Skeletal muscle satellite cell (primary cell): ENCODE data around the gene CHRNB4.
"Not testable (repeated sequence)": the region's sequence is repeated elsewhere in the genome, so short reads cannot be mapped to it uniquely, and the experiment has no call there.

Source experiments
- H3K27me3 ChIP-seq: 2 replicates; pipeline ENCODE4 v1.7.0; 2013; ENCODE audit warnings: low read length; ENCODE audit not compliant: control insufficient read depth, insufficient read depth
- H3K36me3 ChIP-seq: 2 replicates; pipeline ENCODE4 v1.7.0; 2013; ENCODE audit warnings: mild to moderate bottlenecking, control low read depth, low read length; ENCODE audit not compliant: insufficient read depth
- H3K4me1 ChIP-seq: 2 replicates; pipeline ENCODE4 v1.7.0; 2013; ENCODE audit warnings: low read length; ENCODE audit not compliant: control insufficient read depth, insufficient read depth
- H3K4me2 ChIP-seq: 2 replicates; pipeline ENCODE4 v1.7.0; 2013; ENCODE audit warnings: mild to moderate bottlenecking, low read length
- H3K4me3 ChIP-seq: 2 replicates; pipeline ENCODE4 v1.7.0; 2013; ENCODE audit warnings: low read length
- H3K9ac ChIP-seq: 2 replicates; pipeline ENCODE4 v1.7.0; 2013; ENCODE audit warnings: mild to moderate bottlenecking, low read depth, low read length, moderate library complexity
- H3K9me3 ChIP-seq: replicated peaks from 2 replicates; pipeline ENCODE4 v1.7.0; 2013; ENCODE audit warnings: mild to moderate bottlenecking, control low read depth, low read length

The CHRNB4 gene

DNA sequence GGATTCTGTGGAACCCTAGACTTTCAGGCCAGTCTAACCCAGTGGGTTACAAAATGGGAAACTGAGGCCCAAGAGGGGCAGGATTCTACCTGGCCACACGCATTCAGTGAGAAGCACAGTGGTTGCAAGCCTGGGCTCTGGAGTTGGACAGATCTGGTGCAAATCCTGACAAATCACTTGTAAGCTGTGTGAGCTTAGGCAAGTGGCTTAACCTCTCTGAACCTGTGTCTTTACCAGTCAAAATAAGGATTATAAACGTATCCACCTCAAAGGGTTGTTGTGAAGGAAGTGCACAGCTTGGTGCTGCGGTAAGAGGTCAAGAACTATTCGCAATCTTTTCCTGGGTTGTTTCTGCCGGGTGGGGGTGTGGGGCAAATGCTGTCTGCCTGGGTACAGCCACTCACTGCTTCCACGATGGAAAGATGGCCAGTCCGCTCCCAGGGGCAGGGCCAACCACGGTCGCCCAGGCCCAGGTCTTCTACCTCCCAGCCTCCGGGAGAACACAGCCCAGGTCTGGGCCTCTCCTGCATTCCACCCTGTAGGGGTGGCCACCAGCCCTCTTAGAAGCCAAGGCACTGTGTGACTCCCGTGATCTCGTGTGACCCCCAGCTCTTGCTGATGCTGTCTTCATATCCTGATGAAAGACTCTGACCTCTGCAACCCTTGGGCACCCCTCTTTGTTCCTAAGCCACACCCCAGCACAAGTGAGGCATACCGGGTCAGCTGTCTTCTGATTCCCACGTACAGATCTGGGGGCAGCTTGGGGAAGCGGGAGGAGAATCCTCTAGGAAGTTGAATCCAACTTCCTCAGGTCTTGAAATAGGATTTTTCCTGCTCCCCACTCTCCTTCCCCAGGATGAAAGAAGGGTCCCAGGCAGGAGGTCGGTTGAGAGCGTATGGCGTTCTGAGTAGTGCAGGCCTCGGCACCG, 21.7 kb downstream of the CHRNB4 start:
- Histone ChIP-seq H3K36me3 (no peaks in the 10 kb centered on the region), H3K4me1 (no peaks in the 10 kb centered on the region), H3K4me2 (no peak overlapping the region), H3K9ac (no peak overlapping the region), H3K27me3 (peaks cover 52% of the 10 kb centered on the region), H3K9me3 (no peaks in the 10 kb centered on the region), H3K4me3 (no peak overlapping the region)

GRCh38 chr15:78618490-78618934, 22.5 kb downstream of the CHRNB4 start:
- H3K36me3 ChIP-seq = no peaks in the 10 kb centered on the region
- no peaks in the 10 kb centered on the region for H3K4me1 ChIP-seq
- no peak overlapping the region for H3K4me2 ChIP-seq
- no peak overlapping the region for H3K4me3 ChIP-seq
- H3K9me3 ChIP-seq = no peaks in the 10 kb centered on the region
- H3K27me3 ChIP-seq = peaks cover 45% of the 10 kb centered on the region
- H3K9ac ChIP-seq = no peak overlapping the region

DNA sequence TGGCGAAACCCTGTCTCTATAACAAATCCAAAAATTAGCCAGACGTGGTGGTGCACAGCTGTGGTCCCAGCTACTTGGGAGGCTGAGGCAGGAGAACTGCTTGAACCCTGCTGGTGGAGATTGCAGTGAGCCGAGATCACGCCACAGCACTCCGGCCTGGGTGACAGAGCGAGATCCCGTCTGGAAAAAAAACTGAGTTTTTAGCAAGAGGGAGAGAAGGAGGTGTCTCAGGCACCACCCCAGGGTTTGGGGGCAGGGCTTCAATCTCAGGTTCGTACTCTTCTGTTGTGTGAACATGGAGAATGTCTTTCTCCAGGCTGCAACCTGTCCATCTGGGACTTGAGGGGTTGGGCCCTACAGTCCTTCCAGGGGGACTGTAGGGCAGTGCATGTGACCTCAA, 22.9 kb downstream of the CHRNB4 start:
- H3K9ac ChIP-seq = no peak overlapping the region
- H3K4me3 ChIP-seq = no peak overlapping the region
- H3K36me3 ChIP-seq = no peaks in the 10 kb centered on the region
- no peaks in the 10 kb centered on the region for H3K9me3 ChIP-seq
- no peaks in the 10 kb centered on the region for H3K4me1 ChIP-seq
- peaks cover 41% of the 10 kb centered on the region for H3K27me3 ChIP-seq
- H3K4me2 ChIP-seq = no peak overlapping the region

GRCh38 chr15:78617516-78617915, 23.5 kb downstream of the CHRNB4 start:
- Histone ChIP-seq H3K4me2 (no peak overlapping the region), H3K4me3 (no peak overlapping the region), H3K4me1 (no peaks in the 10 kb centered on the region), H3K9me3 (no peaks in the 10 kb centered on the region), H3K9ac (no peak overlapping the region), H3K27me3 (peaks cover 36% of the 10 kb centered on the region), H3K36me3 (no peaks in the 10 kb centered on the region)

- H3K27me3 ChIP-seq = peaks cover 31% of the 10 kb centered on the region
- no peaks in the 10 kb centered on the region for H3K9me3 ChIP-seq
- no peaks in the 10 kb centered on the region for H3K36me3 ChIP-seq
- no peak overlapping the region for H3K4me2 ChIP-seq
- no peak overlapping the region for H3K4me3 ChIP-seq
- H3K4me1 ChIP-seq = no peaks in the 10 kb centered on the region
- no peak overlapping the region for H3K9ac ChIP-seq
Observed at GRCh38 chr15:78617076-78617475, 23.9 kb downstream of the CHRNB4 start.

DNA sequence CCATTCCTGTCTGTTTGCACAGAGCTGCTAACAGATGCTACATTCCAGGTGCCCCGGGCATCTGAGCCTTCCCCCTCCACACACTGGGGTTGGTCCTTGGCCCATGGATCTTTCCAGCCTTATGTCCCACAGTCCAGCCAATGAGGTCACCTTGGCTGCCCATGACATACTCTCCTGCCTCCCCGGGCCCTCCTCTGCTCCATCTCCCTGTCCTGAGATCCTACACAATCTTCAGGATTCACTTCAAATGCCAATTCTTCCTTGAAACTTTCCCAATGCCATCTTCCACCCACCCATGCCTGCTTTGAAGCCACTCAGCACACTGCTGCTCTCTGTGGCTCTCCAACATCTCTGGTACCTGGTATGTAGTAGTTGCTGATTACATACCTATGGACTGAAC, 24.5 kb downstream of the CHRNB4 start:
- peaks cover 26% of the 10 kb centered on the region for H3K27me3 ChIP-seq
- H3K4me3 ChIP-seq = no peak overlapping the region
- no peaks in the 10 kb centered on the region for H3K9me3 ChIP-seq
- no peaks in the 10 kb centered on the region for H3K36me3 ChIP-seq
- H3K4me2 ChIP-seq = no peak overlapping the region
- no peaks in the 10 kb centered on the region for H3K4me1 ChIP-seq
- H3K9ac ChIP-seq = no peak overlapping the region

DNA sequence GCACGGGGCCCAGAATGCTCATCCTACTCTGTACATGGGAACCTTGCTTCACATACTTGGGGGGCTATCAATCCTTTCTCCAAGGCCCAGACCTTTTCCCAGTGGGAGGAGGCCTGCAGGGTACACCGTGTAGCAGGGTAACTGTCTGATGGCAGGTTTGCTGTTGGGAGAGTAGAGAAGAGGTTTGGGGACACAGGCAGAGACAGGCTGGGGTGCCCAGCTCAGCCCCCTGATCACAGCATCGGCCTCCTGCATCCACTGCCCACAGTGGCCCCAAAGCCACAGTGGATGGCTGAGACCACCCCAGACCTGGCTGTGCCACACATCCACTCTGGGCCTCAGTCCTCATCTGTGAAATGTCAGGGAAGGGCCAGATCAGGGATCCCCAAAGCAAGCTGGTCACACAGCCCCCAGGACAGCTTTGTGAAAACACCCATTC, 25.8 kb downstream of the CHRNB4 start:
- H3K4me3 ChIP-seq = no peak overlapping the region

GRCh38 chr15:78614021-78614420, 27.0 kb downstream of the CHRNB4 start:
- no peaks in the 10 kb centered on the region for H3K4me1 ChIP-seq
- H3K4me2 ChIP-seq = no peak overlapping the region
- H3K9ac ChIP-seq = no peak overlapping the region
- no peak overlapping the region for H3K4me3 ChIP-seq
- H3K27me3 ChIP-seq = peaks cover 4% of the 10 kb centered on the region
- no peaks in the 10 kb centered on the region for H3K9me3 ChIP-seq
- H3K36me3 ChIP-seq = no peaks in the 10 kb centered on the region

More for the DNA sequence above, 25.8 kb downstream of the CHRNB4 start:
- Histone ChIP-seq H3K4me2 (no peak overlapping the region), H3K9ac (no peak overlapping the region), H3K36me3 (no peaks in the 10 kb centered on the region), H3K4me1 (no peaks in the 10 kb centered on the region), H3K9me3 (no peaks in the 10 kb centered on the region), H3K27me3 (peaks cover 16% of the 10 kb centered on the region)

DNA sequence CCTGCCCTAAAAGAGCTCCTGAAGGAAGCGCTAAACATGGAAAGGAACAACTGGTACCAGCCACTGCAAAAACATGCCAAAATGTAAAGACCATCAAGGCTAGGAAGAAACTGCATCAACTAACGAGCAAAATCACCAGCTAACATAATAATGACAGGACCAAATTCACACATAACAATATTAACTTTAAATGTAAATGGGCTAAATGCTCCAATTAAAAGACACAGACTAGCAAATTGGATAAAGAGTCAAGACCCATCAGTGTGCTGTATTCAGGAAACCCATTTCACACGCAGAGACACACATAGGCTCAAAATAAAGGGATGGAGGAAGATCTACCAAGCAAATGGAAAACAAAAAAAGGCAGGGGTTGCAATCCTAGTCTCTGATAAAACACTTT, 31.5 kb downstream of the CHRNB4 start:
- not testable (repeated sequence) for H3K36me3 ChIP-seq, H3K9me3 ChIP-seq, H3K4me2 ChIP-seq, H3K9ac ChIP-seq, H3K4me1 ChIP-seq, H3K27me3 ChIP-seq, H3K4me3 ChIP-seq

DNA sequence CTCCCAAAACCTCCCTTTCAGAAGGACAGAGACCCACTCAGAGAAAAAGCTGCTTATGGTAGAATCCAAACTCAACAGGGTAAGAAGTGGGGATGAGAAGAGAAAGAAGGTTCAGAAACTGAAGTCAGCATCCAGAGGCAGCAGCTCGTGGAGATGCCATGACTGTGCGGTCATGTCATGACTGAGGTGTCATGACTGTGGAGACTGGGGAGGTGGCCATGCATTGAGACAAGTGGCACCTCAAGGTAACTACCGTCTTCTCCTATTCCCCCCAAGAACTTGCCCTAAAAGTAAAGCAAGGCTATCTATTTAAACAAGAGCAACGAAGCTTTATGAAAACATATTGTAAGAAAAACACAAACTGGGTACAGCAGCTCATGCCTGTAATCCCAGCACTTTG, 35.3 kb downstream of the CHRNB4 start:
- Histone ChIP-seq H3K9me3 (no peaks in the 10 kb centered on the region), H3K4me3 (no peak overlapping the region), H3K4me2 (no peak overlapping the region), H3K36me3 (no peaks in the 10 kb centered on the region), H3K9ac (no peak overlapping the region), H3K27me3 (no peaks in the 10 kb centered on the region), H3K4me1 (no peaks in the 10 kb centered on the region)

DNA sequence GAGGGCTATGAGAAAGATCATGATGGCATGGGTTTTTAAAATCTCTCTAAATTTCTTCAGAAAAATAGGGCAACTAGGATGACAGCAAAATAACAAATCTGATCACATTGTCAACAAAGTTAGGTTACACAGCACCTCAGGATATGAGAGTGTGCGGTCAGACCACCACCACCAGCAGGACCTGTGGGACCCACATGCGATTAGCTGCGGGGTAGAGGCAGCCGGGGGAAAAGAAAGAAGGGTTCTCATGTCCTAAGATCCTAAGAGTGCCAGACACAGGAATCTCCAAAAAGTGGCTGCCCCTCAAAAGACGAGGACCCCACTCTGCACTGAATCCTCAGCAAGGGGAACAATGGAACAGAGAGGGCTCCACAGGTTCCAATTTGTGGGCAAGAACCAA, 35.8 kb downstream of the CHRNB4 start:
- H3K4me3 ChIP-seq = no peak overlapping the region
- no peaks in the 10 kb centered on the region for H3K36me3 ChIP-seq
- no peaks in the 10 kb centered on the region for H3K4me1 ChIP-seq
- H3K27me3 ChIP-seq = no peaks in the 10 kb centered on the region
- H3K9me3 ChIP-seq = no peaks in the 10 kb centered on the region
- H3K9ac ChIP-seq = no peak overlapping the region
- H3K4me2 ChIP-seq = no peak overlapping the region

- H3K4me1 ChIP-seq = no peaks in the 10 kb centered on the region
- no peaks in the 10 kb centered on the region for H3K27me3 ChIP-seq
- no peak overlapping the region for H3K9ac ChIP-seq
- no peaks in the 10 kb centered on the region for H3K9me3 ChIP-seq
- H3K36me3 ChIP-seq = no peaks in the 10 kb centered on the region
- H3K4me2 ChIP-seq = no peak overlapping the region
- no peak overlapping the region for H3K4me3 ChIP-seq
Observed at GRCh38 chr15:78604420-78604819, 36.6 kb downstream of the CHRNB4 start.
